Endothelial cell of umbilical vein (primary cell): ENCODE measurements around the gene CHPF2. TPM values are rescaled to one million over a fixed set of nuclear protein-coding genes. Genes with fewer than 3 reads are reported as not detected.

Source experiments
- BruUV-seq: library from RNA; stranded (reverse); fragments of 400-500 nt; replicated peaks from 2 replicates; lab custom pipeline; 2021; lab: Mats Ljungman, UMichigan
- CTCF ChIA-PET: fragments of 300-600, 350-600 bp; sonication (Branson Sonifier 250); formaldehyde crosslinking; loops from one replicate; lab custom pipeline; 2021; ENCODE audit warnings: antibody characterized with exemption, inconsistent platforms; lab: Charles Lee
- POLR2A ChIA-PET: fragments of 300-600, 350-600 bp; sonication (Branson Sonifier 250); formaldehyde crosslinking; loops from one replicate; lab custom pipeline; 2021; ENCODE audit warnings: antibody characterized with exemption, inconsistent platforms; lab: Charles Lee
- DNase-seq: peaks from one replicate; pipeline ENCODE4 v3.0.0-alpha.2; 2011; ENCODE audit warnings: low read depth, low spot score
- FAIRE-seq: peaks from 2 replicates; lab custom pipeline; 2011; peaks lifted over from hg19 to GRCh38; lab: Jason Lieb, UNC
- H2AFZ ChIP-seq: 2 replicates; pipeline ENCODE4 v1.6.0; 2012; ENCODE audit warnings: low read depth, low read length, control low read depth, inconsistent platforms
- H3K27ac ChIP-seq: 2 replicates; pipeline ENCODE4 v1.5.1; 2011; ENCODE audit warnings: low read depth, mild to moderate bottlenecking, control low read depth, low read length, moderate library complexity; ENCODE audit not compliant: insufficient read depth
- H3K27me3 ChIP-seq, 2 experiments: 2 replicates each; pipeline versions ENCODE4 v1.6.0 to v1.6.1; 2011; ENCODE audit warnings: low read length in 2 of 2, mixed read lengths in 1 of 2; ENCODE audit not compliant: control insufficient read depth in 2 of 2, insufficient read depth in 2 of 2
- H3K36me3 ChIP-seq, 2 experiments: 2 replicates in 1 of 2; 3 replicates in 1 of 2; pipeline ENCODE4 v1.5.1; 2011; ENCODE audit warnings: low read length in 2 of 2, mild to moderate bottlenecking in 1 of 2, moderate library complexity in 1 of 2; ENCODE audit not compliant: control insufficient read depth in 2 of 2, insufficient read depth in 2 of 2; ENCODE audit errors: extremely low read depth in 1 of 2
- H3K4me1 ChIP-seq: 3 replicates; pipeline ENCODE4 v1.5.1; 2011; ENCODE audit warnings: mild to moderate bottlenecking, low read length; ENCODE audit not compliant: control insufficient read depth, insufficient read depth; ENCODE audit errors: extremely low read depth
- H3K4me2 ChIP-seq: 2 replicates; pipeline ENCODE4 v1.6.1; 2011; ENCODE audit warnings: low read length, control low read depth, mixed read lengths; ENCODE audit not compliant: insufficient read depth
- H3K4me3 ChIP-seq, 3 experiments: fragments of 200-600 bp in 1 of 3; sonication (generic), shearing (Covaris generic) in 1 of 3; replicated peaks in 1 of 3; 2 replicates each; pipeline ENCODE4 v1.5.1; 2011 to 2016; ENCODE audit warnings: control low read depth in 3 of 3, low read length in 3 of 3, mild to moderate bottlenecking in 2 of 3, inconsistent platforms in 1 of 3, low read depth in 1 of 3, moderate library complexity in 1 of 3; ENCODE audit not compliant: insufficient read depth in 1 of 3
- H3K79me2 ChIP-seq: 2 replicates; pipeline ENCODE4 v1.6.0; 2012; ENCODE audit warnings: low read length, inconsistent platforms; ENCODE audit not compliant: control insufficient read depth, insufficient read depth
- H3K9ac ChIP-seq: replicated peaks from 2 replicates; pipeline ENCODE3; 2011; ENCODE audit warnings: low read length, control low read depth; ENCODE audit not compliant: insufficient read depth; ENCODE audit errors: extremely low read depth
- H3K9me1 ChIP-seq: replicated peaks from 3 replicates; pipeline ENCODE4 v1.6.0; 2011; ENCODE audit warnings: mild to moderate bottlenecking, low read length; ENCODE audit not compliant: control insufficient read depth, insufficient read depth; ENCODE audit errors: extremely low read depth
- H3K9me3 ChIP-seq: replicated peaks from 2 replicates; pipeline ENCODE4 v1.5.1; 2012; ENCODE audit warnings: low read length, inconsistent platforms; ENCODE audit not compliant: control insufficient read depth, insufficient read depth
- H4K20me1 ChIP-seq: replicated peaks from 2 replicates; pipeline ENCODE3; 2011; ENCODE audit warnings: mild to moderate bottlenecking, low read length; ENCODE audit not compliant: control insufficient read depth, insufficient read depth; ENCODE audit errors: extremely low read depth
- EZH2 ChIP-seq: IDR thresholded peaks from 2 replicates; pipeline ENCODE4 v1.6.1; 2012; ENCODE audit warnings: borderline replicate concordance, low read depth, mild to moderate bottlenecking, moderate library complexity, low read length, inconsistent platforms; ENCODE audit not compliant: severe bottlenecking
- MYC ChIP-seq: IDR thresholded peaks from one replicate; pipeline ENCODE4 v1.6.1; 2011; ENCODE audit warnings: mild to moderate bottlenecking, low read depth, low read length
- POLR2A ChIP-seq: IDR thresholded peaks from 2 replicates; pipeline ENCODE4 v1.6.1; 2012; ENCODE audit warnings: low read depth, mild to moderate bottlenecking, control low read depth, low read length
- POLR2AphosphoS5 ChIP-seq: IDR thresholded peaks from 2 replicates; pipeline ENCODE4 v1.6.1; 2012; ENCODE audit warnings: low read depth, mild to moderate bottlenecking, control low read depth, low read length, moderate library complexity; ENCODE audit not compliant: insufficient read depth
- dilution Hi-C: fragments of 300-500 bp; cut with MboI; formaldehyde crosslinking; loops from one replicate; pipeline ENCODE4 v1.15.0; 2019; ENCODE audit warnings: low sequenced_read_pairs; ENCODE audit not compliant: extremely low pct_ligation_motif_present
- intact Hi-C: fragments of 100-400 bp; cut with micrococcal nuclease; formaldehyde crosslinking; loops from one replicate; pipeline ENCODE4 v1.10.0; 2022
- polyA plus RNA-seq, 4 experiments: library from polyadenylated mRNA; depleted of rRNA in 3 of 4; stranded (reverse) in 3 of 4; unstranded in 1 of 4; fragments of >200 nt; gene quantifications; 2 replicates each; pipeline versions ENCODE4 v1.2.1 to v1.2.3, GENCODE V29; 2011 to 2012; ENCODE audit warnings: missing spikeins in 1 of 4
- total RNA-seq: library from RNA; stranded (reverse); gene quantifications from 2 replicates; pipeline ENCODE4 v1.2.3, GENCODE V29; 2021
- TF ChIP-seq, protein P1 (sequence below), 2 donors: IDR thresholded peaks; 1 replicate in 1 of 2; 2 replicates in 1 of 2; pipeline ENCODE4 v1.5.1; 2011; ENCODE audit warnings: low read length in 2 of 2, mild to moderate bottlenecking in 2 of 2, moderate library complexity in 2 of 2, control low read depth in 1 of 2, inconsistent platforms in 1 of 2, low read depth in 1 of 2; ENCODE audit not compliant: insufficient read depth in 1 of 2; ENCODE audit errors: extremely low read depth in 1 of 2
- TF ChIP-seq, protein P2 (sequence below): IDR thresholded peaks from 2 replicates; pipeline ENCODE4 v1.6.1; 2011; ENCODE audit not compliant: insufficient read depth, insufficient read length

Gene CHPF2
- total and polyA plus RNA-seq, 2 donors (not counting 3 experiments of a cell fraction or from before 2014, with no cell fraction given) = 72.8 to 75.0 TPM

- Histone ChIP-seq H3K4me3 (no peak overlapping the region), H3K9me3 (no peaks in the 10 kb centered on the region), H3K36me3 (no peaks in the 10 kb centered on the region), H3K79me2 (no peaks in the 10 kb centered on the region), H3K4me1 (no peaks in the 10 kb centered on the region), H3K9me1 (no peaks in the 10 kb centered on the region), H2AFZ (no peak overlapping the region), H3K27me3 (peaks cover 17% of the 10 kb centered on the region in 2 experiments), H3K27ac (no peak overlapping the region), H3K9ac (no peak overlapping the region), H4K20me1 (no peaks in the 10 kb centered on the region), H3K4me2 (no peak overlapping the region)
- dilution Hi-C loops = no loop called here
- intact Hi-C loops = no loop called here
- BruUV-seq = no TSS peak
- ChIA-PET POLR2A (no interaction called here), CTCF (no interaction called here)
- FAIRE-seq (no peak), DNase-seq (no peak)
- TF ChIP-seq, protein P1, sequence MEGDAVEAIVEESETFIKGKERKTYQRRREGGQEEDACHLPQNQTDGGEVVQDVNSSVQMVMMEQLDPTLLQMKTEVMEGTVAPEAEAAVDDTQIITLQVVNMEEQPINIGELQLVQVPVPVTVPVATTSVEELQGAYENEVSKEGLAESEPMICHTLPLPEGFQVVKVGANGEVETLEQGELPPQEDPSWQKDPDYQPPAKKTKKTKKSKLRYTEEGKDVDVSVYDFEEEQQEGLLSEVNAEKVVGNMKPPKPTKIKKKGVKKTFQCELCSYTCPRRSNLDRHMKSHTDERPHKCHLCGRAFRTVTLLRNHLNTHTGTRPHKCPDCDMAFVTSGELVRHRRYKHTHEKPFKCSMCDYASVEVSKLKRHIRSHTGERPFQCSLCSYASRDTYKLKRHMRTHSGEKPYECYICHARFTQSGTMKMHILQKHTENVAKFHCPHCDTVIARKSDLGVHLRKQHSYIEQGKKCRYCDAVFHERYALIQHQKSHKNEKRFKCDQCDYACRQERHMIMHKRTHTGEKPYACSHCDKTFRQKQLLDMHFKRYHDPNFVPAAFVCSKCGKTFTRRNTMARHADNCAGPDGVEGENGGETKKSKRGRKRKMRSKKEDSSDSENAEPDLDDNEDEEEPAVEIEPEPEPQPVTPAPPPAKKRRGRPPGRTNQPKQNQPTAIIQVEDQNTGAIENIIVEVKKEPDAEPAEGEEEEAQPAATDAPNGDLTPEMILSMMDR (IDR thresholded peaks at IDR 0.05; ENCODE audit: extremely low read depth in 1 of 2, insufficient read depth in 1 of 2, low read depth in 1 of 2, low read length in 2 of 2) = no peak
- TF ChIP-seq, protein P2, sequence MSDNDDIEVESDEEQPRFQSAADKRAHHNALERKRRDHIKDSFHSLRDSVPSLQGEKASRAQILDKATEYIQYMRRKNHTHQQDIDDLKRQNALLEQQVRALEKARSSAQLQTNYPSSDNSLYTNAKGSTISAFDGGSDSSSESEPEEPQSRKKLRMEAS = no peak
- no peak for TF ChIP-seq POLR2AphosphoS5
- no peak for TF ChIP-seq POLR2A
- no peak for TF ChIP-seq EZH2
- TF ChIP-seq MYC = no peak
Observed at GRCh38 chr7:151192002-151192539, 40.2 kb upstream of the CHPF2 start.
